NCI-H2227 (cell line): ENCODE measurements around the gene PPARG.
"Not testable (repeated sequence)": the region's sequence is repeated elsewhere in the genome, so short reads cannot be mapped to it uniquely, and the experiment has no call there.

Experiments
- DNase-seq: peaks from one replicate; lab custom pipeline; 2025; ENCODE audit not compliant: unreplicated experiment; lab: John Stamatoyannopoulos, UW

PPARG gene

DNA sequence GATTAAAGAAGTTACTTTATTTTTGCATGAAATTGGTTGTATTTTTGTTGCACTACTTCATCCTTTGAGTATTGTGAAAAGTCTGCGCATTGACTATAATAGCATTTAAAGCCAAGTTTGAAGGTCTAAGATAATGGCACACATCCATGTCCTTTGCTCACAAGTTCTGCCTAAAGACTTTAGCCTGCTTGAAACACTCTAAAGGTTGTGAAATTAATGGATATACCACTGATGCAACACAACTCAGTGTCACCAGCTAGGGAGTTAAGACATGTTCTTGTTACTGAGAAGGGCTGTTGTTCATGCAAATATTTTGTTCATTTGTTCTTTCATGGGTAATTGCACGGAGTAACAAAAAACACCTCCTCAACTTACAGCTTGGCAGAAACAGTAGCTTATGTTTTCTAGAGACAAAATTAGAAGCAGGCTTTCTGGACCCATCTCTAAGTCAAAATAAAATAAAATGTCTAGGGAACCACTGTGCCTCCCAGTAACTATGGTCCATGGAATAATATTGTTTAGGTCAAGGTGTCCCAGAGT lies 83.9 kb downstream of the PPARG start:
- no peak for DNase-seq

DNA sequence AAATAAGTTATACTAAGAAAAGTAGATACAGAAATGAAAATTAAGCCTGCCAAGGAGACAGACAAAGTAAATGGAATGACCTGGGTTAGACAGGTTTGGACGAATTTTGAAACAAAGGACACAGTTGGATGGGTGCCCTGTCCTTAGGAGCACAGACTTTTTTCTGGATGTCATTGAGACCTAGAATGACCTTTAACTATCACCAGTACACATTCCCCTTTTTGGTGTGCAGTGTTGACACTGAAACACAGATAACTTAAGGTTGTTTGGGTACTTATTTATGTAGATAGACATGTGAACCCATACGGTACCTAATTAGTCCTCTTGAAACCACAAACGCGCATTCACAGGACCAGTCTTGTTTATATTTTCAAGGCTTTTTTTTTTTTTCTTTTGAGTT lies 86.7 kb downstream of the PPARG start:
- no peak for DNase-seq

- no peak for DNase-seq
Measured at GRCh38 chr3:12379640-12380429, 91.0 kb downstream of the PPARG start.

GRCh38 chr3:12380461-12380860 lies 91.6 kb downstream of the PPARG start:
- DNase-seq, result no peak

DNA sequence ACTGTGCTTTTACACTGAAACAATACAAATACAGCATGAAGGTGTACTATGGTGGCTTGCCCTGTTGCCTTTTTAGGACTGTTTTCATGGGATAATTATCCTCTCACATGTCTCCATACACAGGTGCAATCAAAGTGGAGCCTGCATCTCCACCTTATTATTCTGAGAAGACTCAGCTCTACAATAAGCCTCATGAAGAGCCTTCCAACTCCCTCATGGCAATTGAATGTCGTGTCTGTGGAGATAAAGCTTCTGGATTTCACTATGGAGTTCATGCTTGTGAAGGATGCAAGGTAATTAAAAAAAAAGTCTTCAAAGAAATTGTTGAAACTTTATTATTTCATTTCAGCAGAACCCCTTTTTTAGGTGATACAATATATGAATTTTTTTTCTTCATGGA lies 92.3 kb downstream of the PPARG start:
- no peak for DNase-seq

- DNase-seq, result no peak
Measured at GRCh38 chr3:12383218-12383617, 94.3 kb downstream of the PPARG start.

DNA sequence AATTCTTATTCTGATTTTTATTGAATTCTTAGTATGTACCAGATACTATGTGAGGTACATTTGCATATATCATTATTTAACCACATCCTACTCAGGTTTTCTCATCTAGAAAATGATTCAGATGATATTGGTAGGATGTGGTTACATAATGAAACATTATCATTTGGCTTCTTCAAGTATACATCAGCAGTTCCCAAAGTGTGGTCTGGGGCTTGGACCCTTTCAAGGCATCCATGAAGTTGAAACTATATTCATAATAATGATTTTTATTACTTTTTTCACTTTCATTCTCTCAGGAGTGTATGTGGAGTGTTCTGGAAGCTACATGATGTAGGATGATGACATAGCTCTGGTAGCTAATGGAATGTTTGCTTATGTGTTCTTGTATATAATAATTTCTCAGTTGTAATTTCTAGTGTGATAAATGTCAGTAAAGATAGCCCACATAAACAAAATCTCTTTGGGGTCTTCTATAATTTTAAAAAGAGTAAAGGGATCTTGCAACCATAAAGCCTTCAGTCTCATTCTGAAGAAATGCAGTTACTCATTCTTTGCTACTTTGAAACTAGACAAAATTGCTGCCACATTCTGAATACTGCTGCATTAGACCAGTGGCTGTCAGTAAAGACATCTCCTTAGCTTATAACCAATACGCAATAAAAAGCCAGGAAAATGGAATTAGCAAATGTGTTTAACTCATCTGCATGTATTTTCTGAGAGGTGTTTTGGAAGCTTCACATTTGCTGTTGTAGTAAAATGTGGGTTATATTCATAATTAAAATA lies 95.8 kb downstream of the PPARG start:
- no peak for DNase-seq

DNA sequence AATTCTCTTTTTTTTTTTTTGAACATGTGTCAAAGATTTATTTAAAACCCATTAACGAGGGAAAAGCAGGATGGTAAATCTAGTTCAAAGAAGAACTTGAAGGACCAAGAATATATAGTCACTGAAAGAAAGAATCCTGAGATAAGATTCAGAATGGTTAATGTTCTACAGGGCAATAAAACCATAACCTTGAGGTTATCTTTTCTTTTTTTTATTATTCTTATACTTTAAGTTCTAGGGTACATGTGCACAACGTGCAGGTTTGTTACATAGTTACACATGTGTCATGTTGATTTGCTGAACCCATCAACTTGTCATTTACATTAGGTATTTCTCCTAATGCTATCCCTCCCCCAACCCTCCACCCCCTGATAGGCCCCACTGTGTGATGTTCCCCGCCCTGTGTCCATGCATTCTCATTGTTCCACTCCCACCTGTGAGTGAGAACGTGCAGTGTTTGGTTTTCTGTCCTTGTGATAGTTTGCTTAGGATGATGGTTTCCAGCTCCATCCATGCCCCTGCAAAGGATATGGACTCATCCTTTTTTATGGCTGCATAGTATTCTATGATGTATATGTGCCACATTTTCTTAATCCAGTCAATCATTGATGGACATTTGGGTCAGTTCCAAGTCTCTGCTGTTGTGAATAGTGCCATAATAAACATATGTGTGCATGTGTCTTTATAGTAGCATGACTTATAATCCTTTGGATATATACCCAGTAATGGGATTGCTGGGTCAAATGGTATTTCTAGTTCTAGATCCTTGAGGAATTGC lies 97.8 kb downstream of the PPARG start:
- DNase-seq, result not testable (repeated sequence)

GRCh38 chr3:12388185-12388584 lies 99.3 kb downstream of the PPARG start:
- no peak for DNase-seq

DNA sequence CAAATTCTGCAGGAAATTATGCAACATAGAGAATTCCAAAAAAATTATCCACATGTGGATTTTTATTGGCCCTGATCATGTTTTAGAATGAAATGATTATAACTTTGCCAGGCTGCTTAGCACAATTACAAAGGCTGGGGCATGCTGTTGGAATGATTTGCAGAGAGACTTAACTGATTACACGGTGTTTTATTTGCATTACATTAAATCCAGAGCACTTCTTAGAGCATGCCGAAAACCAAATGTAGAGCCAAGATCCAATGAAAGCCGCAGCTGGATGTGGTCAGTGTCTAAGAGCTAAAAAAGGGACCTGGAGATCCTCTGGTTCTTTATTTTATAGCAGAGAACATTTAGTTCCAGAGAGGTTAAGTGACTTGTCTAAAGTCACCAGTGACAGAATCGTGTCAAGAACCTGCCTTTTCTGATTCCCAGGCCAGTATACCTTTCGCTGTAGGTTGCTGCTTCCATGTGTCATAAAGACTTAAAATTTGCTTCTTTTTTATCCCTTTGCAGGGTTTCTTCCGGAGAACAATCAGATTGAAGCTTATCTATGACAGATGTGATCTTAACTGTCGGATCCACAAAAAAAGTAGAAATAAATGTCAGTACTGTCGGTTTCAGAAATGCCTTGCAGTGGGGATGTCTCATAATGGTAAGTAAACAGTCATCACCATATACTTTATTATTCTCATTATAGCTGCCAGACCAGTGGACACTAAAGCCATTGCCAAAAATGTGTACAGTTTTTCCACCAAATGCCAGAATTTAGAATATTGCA lies 103.4 kb downstream of the PPARG start:
- no peak for DNase-seq

GRCh38 chr3:12393894-12394293 lies 105.0 kb downstream of the PPARG start:
- DNase-seq, result no peak

DNA sequence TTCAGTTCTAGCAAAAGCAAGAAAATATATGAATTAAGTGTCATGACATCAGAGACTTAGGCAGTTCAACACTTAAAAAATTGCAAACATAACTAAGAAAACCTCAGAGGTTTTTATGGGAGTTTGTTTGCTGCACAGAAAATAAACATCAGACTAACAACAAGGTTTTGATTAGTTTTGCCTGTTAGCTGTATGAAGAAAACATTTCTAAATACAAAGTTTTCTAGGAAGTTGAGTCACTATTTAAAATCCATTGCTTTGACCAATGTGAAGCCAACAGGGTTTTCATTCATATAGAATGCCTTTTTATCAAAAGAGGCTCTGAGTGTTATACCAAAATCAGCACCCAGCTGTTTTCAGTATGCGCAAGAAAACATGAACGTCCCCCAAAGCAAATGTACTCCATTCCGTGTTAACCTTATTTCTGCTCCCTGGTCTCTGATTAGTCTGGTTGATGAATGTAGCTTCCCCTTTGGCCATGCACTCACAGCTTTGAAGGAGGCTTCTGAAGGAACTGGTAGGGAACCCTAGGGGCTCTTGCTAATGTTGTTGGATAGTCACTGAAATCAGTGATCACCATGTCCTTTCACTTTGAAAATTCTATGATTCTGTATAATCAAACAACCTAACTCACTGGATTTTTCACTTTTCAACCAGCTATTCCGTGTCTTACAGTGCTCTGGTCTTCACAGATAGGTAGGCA lies 105.8 kb downstream of the PPARG start:
- DNase-seq, result no peak

DNA sequence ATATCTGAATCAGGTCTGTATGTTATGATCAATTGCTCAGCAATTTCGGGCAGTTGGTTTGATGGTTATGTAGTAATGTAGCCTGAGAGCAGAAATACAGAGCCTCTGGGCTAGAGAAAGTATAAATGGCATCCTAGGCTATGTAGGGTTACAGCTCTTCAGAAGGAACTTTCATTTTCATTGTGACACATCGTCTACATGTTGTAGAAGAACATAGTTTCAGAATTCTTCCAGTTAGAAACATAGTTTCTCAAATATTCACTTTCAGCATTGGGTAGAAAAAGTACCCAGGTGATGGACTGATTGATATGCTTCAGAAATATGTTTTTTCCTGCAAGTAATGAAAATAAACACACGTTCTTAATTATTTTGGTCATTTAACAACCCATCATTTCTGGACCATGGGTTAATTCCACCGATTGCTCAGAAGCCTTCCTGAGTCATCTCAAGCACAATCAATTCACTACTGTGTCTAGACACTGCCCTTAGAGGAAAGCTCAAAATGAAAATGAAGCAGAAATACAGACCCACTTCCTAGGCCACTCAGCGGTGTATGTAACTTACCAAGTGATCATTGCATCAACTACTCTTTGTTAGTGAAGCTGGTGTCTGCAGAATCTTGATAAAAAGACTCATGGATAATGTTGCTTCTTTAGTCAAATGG lies 106.6 kb downstream of the PPARG start:
- DNase-seq, result no peak

- no peak for DNase-seq
Measured at GRCh38 chr3:12396471-12396870, 107.6 kb downstream of the PPARG start.

DNA sequence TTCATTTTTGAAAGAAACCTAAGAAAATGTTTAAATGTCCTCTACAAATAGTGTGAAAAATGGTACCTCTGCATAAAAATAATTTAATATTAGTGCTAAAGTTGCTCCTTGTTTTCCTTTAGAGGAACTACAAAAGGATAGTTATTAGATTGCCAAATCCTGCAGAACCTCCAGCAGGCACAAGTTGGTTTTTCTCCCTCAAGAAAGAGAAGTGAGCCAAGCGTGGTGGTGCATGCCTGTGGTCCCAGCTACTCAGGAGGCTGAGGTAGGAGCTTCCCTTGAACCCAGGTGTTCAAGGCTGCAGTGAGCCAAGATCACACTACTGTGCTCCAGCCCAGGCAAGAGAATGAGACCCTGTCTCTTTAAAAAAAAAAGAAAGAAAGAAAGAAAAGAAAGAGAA lies 110.4 kb downstream of the PPARG start:
- DNase-seq, result no peak

GRCh38 chr3:12400616-12401194 lies 111.8 kb downstream of the PPARG start:
- no peak for DNase-seq

- DNase-seq, result no peak
Measured at GRCh38 chr3:12401208-12401607, 112.3 kb downstream of the PPARG start.

- no peak for DNase-seq
Measured at GRCh38 chr3:12405432-12406272, 116.8 kb downstream of the PPARG start.
